ENCODE data around the gene LRRC74B.

GRCh38 chr22:21003782-21004181 lies 42.0 kb upstream of the LRRC74B start:
- TF ChIP-seq CTCF (IDR thresholded peaks at IDR 0.05) (no peak), POLR2A (IDR thresholded peaks at IDR 0.05) (no peak)

All from uterus (tissue), 2 donors.